ENCODE measurements around the gene IL17RA.
"Not testable (repeated sequence)": the region's sequence is repeated elsewhere in the genome, so short reads cannot be mapped to it uniquely, and the experiment has no call there.

Gene IL17RA

DNA sequence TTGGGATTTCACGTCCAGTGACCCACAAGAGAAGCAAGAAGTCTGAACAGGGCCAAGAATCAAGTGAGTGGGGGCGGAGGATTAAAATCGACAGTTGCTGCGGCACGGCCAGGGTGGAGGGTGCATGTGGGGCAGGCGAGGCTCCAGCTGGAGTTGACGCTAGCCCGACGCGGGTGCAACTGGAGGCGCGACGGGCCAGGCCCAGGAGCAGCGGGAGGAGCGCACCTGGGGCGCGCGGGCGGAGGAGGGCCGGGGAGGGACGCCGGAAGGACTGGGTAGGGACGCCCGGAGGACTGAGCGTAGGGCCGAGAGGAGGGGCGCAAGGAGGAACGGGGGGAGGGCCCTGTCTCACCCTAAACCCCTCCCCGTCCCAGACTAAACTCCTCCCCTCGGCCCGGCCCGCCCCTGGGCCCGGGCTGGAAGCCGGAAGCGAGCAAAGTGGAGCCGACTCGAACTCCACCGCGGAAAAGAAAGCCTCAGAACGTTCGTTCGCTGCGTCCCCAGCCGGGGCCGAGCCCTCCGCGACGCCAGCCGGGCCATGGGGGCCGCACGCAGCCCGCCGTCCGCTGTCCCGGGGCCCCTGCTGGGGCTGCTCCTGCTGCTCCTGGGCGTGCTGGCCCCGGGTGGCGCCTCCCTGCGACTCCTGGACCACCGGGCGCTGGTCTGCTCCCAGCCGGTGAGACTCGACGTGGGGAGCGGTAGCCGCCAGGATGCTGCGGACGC, at the start of gene IL17RA:
IL17RA (plus strand) TSS at position 447 of the 723 bp plus-strand sequence; CDS start at position 539, 92 bp downstream.
- DNase-seq = peak; percentile 81

DNA sequence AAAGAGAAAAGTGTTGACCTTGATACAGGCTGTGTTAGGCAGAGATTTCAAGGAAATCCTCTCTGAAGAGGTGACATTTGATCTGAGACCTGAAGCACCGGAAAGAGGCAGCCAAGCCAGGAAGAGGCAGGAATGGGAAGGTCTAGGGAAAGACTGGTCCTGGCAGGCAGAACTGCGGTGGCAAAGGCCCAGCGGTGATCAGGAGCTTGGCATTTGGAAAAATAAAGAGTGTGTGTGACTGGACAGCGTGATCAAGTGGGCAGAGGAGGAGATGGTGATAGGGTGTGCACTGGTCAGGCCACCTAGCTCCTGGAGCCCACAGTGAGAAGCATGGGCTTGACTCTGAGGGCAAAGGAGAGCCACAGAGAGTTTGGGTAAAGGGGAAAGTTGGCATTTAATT, 49.6 kb upstream of the IL17RA start:
- DNase-seq = no peak

DNA sequence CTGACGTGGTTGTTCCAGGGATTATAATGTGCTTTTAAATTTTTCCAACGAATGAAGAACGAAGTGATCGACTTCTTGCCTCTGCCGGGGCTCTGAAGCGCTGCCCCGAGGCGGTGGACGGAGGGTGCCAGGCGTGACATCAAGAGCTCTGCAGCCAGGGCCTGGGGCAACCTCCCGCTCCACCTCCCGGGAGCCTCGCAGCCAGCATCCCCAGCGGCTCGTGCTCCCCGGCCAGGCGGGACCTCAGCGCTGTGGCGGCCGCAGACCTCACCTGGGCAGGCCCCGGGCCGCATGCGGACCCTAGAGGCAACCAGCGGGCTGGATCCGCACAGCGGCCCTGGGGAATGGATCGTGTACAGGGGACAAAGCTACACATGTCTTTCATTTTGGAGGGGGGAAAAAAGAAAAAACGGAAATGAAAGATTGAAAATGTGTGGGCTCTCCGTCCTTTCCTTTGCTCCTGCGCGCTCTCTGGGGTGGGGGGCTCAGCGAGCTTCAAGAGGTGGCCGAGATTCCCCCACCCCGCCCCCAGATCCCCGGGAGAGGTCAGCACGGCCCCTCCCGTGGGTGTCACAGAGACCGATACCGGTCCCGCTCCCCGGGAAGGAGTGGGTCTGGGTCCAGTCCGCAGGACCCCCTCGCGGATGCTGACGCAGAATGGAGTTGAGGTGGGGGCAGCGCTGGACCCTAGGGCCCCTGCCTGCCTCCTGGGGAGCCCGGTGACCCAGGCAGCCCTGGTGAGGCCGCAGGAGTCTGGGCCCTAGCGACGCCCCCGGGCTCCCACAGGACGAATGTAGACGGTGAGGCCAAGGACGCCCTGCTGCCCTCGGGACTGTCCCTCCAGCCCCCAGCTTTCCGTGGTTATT, 48.6 kb upstream of the IL17RA start:
- peak; percentile 37 for DNase-seq

- not testable (repeated sequence) for DNase-seq
These were observed 47.7 kb upstream of the IL17RA start for GRCh38 chr22:17036842-17037711.

DNA sequence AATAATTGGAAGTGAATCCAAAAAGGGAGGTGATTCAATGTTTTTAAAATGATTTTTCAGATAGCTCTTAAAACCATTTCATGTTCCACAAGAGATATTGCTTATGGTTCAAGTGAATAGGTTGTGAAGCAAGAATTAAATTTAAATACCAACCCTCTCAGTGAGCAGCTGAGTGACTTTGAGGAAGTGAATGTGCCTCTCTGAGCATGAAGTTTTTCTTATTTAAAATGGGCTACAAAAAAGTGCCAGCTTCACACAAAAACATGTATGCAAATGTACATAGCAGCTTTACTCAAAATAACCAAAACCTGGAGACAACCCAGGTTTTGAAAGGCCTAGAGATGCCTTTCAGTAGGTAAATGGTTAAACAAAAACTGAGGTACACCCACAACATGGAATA, 41.3 kb upstream of the IL17RA start:
- no peak for DNase-seq

GRCh38 chr22:17046566-17047348, 38.0 kb upstream of the IL17RA start:
- no peak for DNase-seq

DNA sequence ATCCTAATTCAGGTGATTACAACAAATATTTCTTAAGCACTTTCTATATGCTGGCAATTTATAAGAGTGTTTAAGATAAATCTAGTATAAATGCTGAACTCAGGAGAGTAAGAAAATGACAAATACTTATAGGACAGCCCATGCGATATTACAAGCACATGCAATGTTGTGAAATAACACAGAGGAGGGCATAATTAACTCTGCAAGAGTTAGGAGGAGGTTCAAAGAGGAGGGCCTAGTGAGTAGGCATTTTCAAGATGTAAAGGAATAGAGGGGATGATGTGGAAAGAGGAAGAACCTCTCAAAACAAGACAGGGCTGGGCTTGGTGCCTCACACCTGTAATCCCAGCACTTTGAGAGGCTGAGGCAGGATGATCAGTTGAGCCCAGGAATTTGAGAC, 37.1 kb upstream of the IL17RA start:
- no peak for DNase-seq

GRCh38 chr22:17056058-17056457, 28.7 kb upstream of the IL17RA start:
- no peak for DNase-seq

DNA sequence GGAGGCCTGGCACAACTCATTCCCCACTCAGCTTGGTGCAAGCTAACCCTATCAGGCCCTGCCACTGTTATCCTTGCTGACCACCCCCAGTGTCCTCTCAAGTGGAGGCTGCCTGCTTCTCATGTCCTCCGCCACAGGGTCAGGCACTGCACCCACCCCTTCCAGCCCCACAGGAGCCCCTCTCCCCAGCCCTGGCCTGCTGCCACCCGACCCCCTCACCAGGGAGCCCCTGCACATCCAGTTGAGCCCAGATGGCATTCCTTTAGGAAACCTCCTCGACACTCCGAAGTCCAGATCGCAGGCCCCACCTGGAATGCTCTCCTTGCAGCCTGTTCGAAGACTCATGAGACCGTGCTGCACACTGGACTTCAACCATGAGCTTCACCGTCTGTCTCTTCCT, 28.0 kb upstream of the IL17RA start:
- DNase-seq = no peak

- DNase-seq = peak; percentile 81
These were observed 26.6 kb upstream of the IL17RA start for GRCh38 chr22:17057959-17058814.

GRCh38 chr22:17060126-17060525, 24.7 kb upstream of the IL17RA start:
- no peak for DNase-seq

- DNase-seq = peak; percentile 22
These were observed 21.2 kb upstream of the IL17RA start for GRCh38 chr22:17063411-17064106.

- no peak for DNase-seq
These were observed 20.2 kb upstream of the IL17RA start for GRCh38 chr22:17064498-17065100.

DNA sequence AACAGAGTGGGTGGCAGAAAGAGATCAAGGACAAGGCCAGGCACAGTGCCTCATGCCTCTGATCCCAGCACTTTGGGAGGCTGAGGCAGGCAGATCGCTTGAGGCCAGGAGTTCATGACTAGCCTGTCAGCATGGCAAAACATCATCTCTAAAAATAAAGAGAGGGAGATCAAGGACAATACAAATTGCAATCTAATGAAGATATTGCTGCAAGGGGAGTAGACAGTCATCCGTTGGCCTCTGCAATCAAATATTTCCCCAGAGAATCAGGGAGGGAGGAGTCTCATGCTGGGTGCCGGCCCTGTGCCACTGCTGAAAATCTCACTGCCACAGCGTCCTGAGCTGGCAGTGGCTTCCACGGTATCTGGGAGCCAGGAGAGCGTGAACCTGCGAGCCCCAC, 19.4 kb upstream of the IL17RA start:
- no peak for DNase-seq

DNA sequence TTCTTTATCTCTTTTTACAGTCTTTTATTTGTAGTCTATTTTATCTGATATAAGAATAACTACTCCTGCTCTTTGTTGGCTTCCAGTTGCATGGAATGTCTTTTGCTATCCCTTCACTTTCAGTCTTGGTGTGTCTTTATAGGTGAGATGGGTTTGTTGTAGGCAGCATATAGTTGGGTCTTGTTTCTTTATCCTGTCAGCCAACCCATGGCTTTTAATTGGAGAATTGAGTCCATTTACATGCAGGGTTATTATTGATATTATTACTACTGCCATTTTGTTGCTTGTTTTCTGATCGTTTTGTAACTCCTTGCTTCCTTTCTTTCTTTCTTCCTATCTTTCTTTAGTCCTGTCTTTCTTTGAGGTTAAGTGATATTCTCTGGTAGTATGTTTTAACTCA, 11.9 kb upstream of the IL17RA start:
- no peak for DNase-seq

DNA sequence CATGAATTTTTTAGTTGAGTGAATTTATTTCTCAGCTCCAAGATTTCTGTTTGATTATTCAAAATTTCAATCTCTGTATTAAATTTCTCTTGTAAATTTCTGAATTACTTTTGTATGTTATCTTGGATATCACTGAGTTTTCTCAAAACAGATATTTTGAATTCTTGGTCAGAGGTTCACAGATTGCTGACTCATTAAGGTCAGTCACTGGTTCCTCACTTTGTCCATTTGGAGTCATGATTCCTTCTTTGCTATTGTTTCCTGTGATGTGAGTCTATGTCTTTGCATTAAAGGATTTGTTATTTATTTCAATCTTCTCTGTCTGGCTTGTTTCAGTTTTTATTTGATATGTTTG, 10.2 kb upstream of the IL17RA start:
- no peak for DNase-seq

DNA sequence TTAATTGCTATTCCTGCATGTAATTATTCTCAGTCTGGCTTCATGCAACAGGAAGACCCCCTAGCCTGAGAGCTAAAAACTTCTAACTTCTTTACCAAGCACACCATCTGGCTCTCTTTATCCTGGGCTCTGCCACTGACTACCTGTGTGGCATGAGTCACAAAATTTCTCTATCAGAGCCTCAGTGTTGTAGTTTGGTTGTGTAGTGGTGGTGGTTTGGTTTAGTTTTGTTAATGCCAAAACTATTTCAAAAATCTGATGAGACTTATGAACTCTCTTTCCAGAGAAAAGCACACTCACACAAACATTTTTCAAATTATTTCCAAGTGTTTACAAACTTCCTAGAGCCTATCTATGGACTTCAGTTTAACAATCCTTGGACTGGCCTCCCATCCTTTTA, 7.5 kb upstream of the IL17RA start:
- DNase-seq = no peak

GRCh38 chr22:17079572-17079971, 5.2 kb upstream of the IL17RA start:
- DNase-seq = no peak

GRCh38 chr22:17083255-17083654, 1.5 kb upstream of the IL17RA start:
- no peak for DNase-seq

DNA sequence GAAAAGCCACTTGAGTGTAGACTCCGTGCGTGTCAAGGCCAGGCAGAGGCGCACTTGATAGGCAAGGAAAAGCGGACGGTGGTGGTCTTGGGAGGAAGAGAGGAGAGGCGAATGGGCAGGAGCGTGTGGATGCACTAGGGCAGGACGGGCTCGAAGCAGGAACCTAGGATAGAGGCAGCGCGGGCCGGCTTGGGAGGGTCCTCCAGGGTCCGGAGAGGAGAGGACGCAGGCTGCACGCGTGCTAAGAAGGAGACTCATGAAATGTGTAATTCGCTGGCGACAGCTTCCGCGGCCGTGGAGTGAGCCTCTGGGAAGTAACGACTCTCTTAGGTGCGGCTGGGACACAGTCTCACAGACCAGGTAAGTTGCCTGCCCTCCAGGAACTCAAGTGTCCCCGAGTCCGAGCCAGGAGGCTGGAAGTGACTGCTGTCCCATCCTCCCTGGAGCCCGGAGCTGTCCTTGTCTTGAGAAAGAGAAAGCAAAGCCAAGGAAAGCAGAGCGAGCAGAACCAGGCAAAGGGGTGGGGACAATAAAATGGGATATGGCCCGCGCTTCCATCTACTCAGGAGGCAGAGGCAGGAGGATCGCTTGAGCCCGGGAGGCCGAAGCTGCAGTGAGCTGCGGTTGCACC, 874 bp upstream of the IL17RA start:
- DNase-seq = no peak
